H9 (cell line): ENCODE results near the gene B4GALNT1. TPM values are rescaled to one million over a fixed set of nuclear protein-coding genes. Genes with fewer than 3 reads are reported as not detected.

Experiments
- DNase-seq: peaks from one replicate; pipeline ENCODE4 v3.0.0-alpha.2; 2017
- H2AFZ ChIP-seq: one replicate; pipeline ENCODE4 v1.6.1; 2013; ENCODE audit warnings: mild to moderate bottlenecking, low read length, control low read depth, moderate library complexity
- H2AK5ac ChIP-seq: 2 replicates; pipeline ENCODE4 v1.6.1; 2013; ENCODE audit warnings: low read length, control low read depth, mixed read lengths; ENCODE audit not compliant: insufficient read length
- H2BK120ac ChIP-seq: one replicate; pipeline ENCODE4 v1.6.1; 2013; ENCODE audit warnings: low read depth, mild to moderate bottlenecking, low read length, control low read depth, inconsistent platforms; ENCODE audit not compliant: poor library complexity, severe bottlenecking
- H2BK12ac ChIP-seq: 2 replicates; pipeline ENCODE4 v1.6.1; 2013; ENCODE audit warnings: low read length, control low read depth, mixed read lengths, low read depth; ENCODE audit not compliant: insufficient read length
- H2BK15ac ChIP-seq: 2 replicates; pipeline ENCODE4 v1.6.1; 2013; ENCODE audit warnings: low read depth, low read length, control low read depth
- H2BK20ac ChIP-seq: one replicate; pipeline ENCODE4 v1.6.1; 2013; ENCODE audit warnings: low read depth, mild to moderate bottlenecking, low read length, control low read depth, inconsistent platforms; ENCODE audit not compliant: poor library complexity, severe bottlenecking
- H2BK5ac ChIP-seq: 2 replicates; pipeline ENCODE4 v1.6.1; 2013; ENCODE audit warnings: low read length, control low read depth, mixed read lengths; ENCODE audit not compliant: insufficient read length
- H3K14ac ChIP-seq: 2 replicates; pipeline ENCODE4 v1.6.1; 2013; ENCODE audit warnings: low read length, control low read depth; ENCODE audit not compliant: insufficient read depth
- H3K18ac ChIP-seq: 2 replicates; pipeline ENCODE4 v1.6.1; 2013; ENCODE audit warnings: low read depth, mild to moderate bottlenecking, mixed read lengths, low read length, control low read depth; ENCODE audit not compliant: insufficient read length
- H3K23ac ChIP-seq: 2 replicates; pipeline ENCODE4 v1.6.1; 2013; ENCODE audit warnings: low read length, control low read depth, mixed read lengths, low read depth; ENCODE audit not compliant: insufficient read length
- H3K23me2 ChIP-seq: 2 replicates; pipeline ENCODE4 v1.6.1; 2013; ENCODE audit warnings: low read depth, mild to moderate bottlenecking, mixed read lengths, low read length, control low read depth; ENCODE audit not compliant: insufficient read length, poor library complexity, severe bottlenecking
- H3K27ac ChIP-seq: 2 replicates; pipeline ENCODE4 v1.5.1; 2013; ENCODE audit warnings: low read length, control low read depth, mixed read lengths, low read depth; ENCODE audit not compliant: insufficient read length
- H3K27me3 ChIP-seq: 2 replicates; pipeline ENCODE4 v1.6.1; 2013; ENCODE audit warnings: low read length, control low read depth, inconsistent platforms; ENCODE audit not compliant: insufficient read depth
- H3K4ac ChIP-seq: 2 replicates; pipeline ENCODE4 v1.6.1; 2013; ENCODE audit warnings: low read depth, mild to moderate bottlenecking, control low read depth, inconsistent platforms, low read length, moderate library complexity
- H3K4me1 ChIP-seq: 2 replicates; pipeline ENCODE4 v1.6.1; 2013; ENCODE audit warnings: low read length, control low read depth, inconsistent platforms; ENCODE audit not compliant: insufficient read depth
- H3K4me2 ChIP-seq: 2 replicates; pipeline ENCODE4 v1.6.1; 2013; ENCODE audit warnings: low read length, control low read depth, mixed read lengths; ENCODE audit not compliant: insufficient read length, insufficient read depth
- H3K56ac ChIP-seq: 2 replicates; pipeline ENCODE4 v1.6.1; 2013; ENCODE audit warnings: low read depth, mild to moderate bottlenecking, mixed read lengths, low read length, control low read depth; ENCODE audit not compliant: insufficient read length
- H3K79me1 ChIP-seq: 2 replicates; pipeline ENCODE4 v1.6.1; 2013; ENCODE audit warnings: low read depth, mild to moderate bottlenecking, moderate library complexity, low read length, control low read depth, inconsistent platforms; ENCODE audit not compliant: insufficient read depth, poor library complexity, severe bottlenecking
- H3K79me2 ChIP-seq: 2 replicates; pipeline ENCODE4 v1.6.1; 2013; ENCODE audit warnings: low read length, control low read depth, inconsistent platforms; ENCODE audit not compliant: insufficient read depth
- H3K9ac ChIP-seq: 2 replicates; pipeline ENCODE4 v1.6.1; 2013; ENCODE audit warnings: low read length, control low read depth, mixed read lengths; ENCODE audit not compliant: insufficient read length; ENCODE audit errors: extremely low read depth
- H3K9me3 ChIP-seq: one replicate; pipeline ENCODE4 v1.6.1; 2013; ENCODE audit warnings: low read depth, low read length, inconsistent platforms; ENCODE audit not compliant: control insufficient read depth
- H3T11ph ChIP-seq: one replicate; pipeline ENCODE4 v1.6.1; 2013; ENCODE audit warnings: mild to moderate bottlenecking, low read length, control low read depth, inconsistent platforms
- H4K20me1 ChIP-seq: one replicate; pipeline ENCODE4 v1.6.1; 2013; ENCODE audit not compliant: control insufficient read depth, insufficient read length, insufficient read depth
- H4K5ac ChIP-seq: 2 replicates; pipeline ENCODE4 v1.6.1; 2013; ENCODE audit warnings: low read depth, mild to moderate bottlenecking, mixed read lengths, low read length, control low read depth; ENCODE audit not compliant: insufficient read length
- H4K8ac ChIP-seq: replicated peaks from 2 replicates; pipeline ENCODE4 v1.6.1; 2013; ENCODE audit warnings: low read length, control low read depth, mixed read lengths, low read depth; ENCODE audit not compliant: insufficient read length
- H4K91ac ChIP-seq: 2 replicates; pipeline ENCODE4 v1.6.1; 2013; ENCODE audit warnings: low read depth, mild to moderate bottlenecking, moderate library complexity, mixed read lengths, low read length, control low read depth; ENCODE audit not compliant: insufficient read length
- H3K27ac Mint-ChIP-seq, 3 experiments: 2 replicates in 2 of 3; 3 replicates in 1 of 3; pipeline ENCODE4 v1.8.0; 2020 to 2021; ENCODE audit warnings: mixed read lengths in 3 of 3, mild to moderate bottlenecking in 1 of 3, moderate library complexity in 1 of 3
- H3K27me3 Mint-ChIP-seq: 2 replicates; pipeline ENCODE4 v1.8.0; 2021; ENCODE audit warnings: low read depth, mild to moderate bottlenecking, moderate library complexity, mixed read lengths
- H3K36me3 Mint-ChIP-seq, 3 experiments: 2 replicates in 2 of 3; 3 replicates in 1 of 3; pipeline ENCODE4 v1.8.0; 2020 to 2021; ENCODE audit warnings: low read depth in 3 of 3, mixed read lengths in 3 of 3; ENCODE audit not compliant: insufficient read depth in 1 of 3
- H3K4me1 Mint-ChIP-seq, 2 experiments: 2 replicates each; pipeline ENCODE4 v1.8.0; 2020; ENCODE audit warnings: mixed read lengths in 2 of 2
- H3K4me3 Mint-ChIP-seq, 2 experiments: 2 replicates in 1 of 2; 3 replicates in 1 of 2; pipeline ENCODE4 v1.8.0; 2020 to 2021; ENCODE audit warnings: mild to moderate bottlenecking in 2 of 2, mixed read lengths in 2 of 2, moderate library complexity in 1 of 2
- H3K9me3 Mint-ChIP-seq, 2 experiments: 2 replicates in 1 of 2; 3 replicates in 1 of 2; pipeline ENCODE4 v1.8.0; 2020; ENCODE audit warnings: mild to moderate bottlenecking in 2 of 2, mixed read lengths in 2 of 2, moderate library complexity in 1 of 2
- WGBS: extraction: QIAGEN DNeasy Blood & Tissue Kit; methylation state at CpG from one replicate; pipeline ENCODE4 v1.1.7; 2013; ENCODE audit warnings: missing lambda C conversion rate, low lambda C conversion rate, mixed read lengths; ENCODE audit not compliant: insufficient read length; ENCODE audit errors: extremely low coverage; 5-methylcytosine and 5-hydroxymethylcytosine counted together
- total RNA-seq: library from RNA; stranded (reverse); gene quantifications from 2 replicates; pipeline ENCODE4 v1.2.1, GENCODE V29; 2021
- TF ChIP-seq, protein P1 (sequence below): fragments of 200-600 bp; sonication (generic); conservative IDR thresholded peaks from 3 replicates; pipeline ENCODE4 v1.8.0; 2021; ENCODE audit warnings: antibody characterized with exemption, mild to moderate bottlenecking

B4GALNT1 gene
- total RNA-seq, 1 experiment from 2014 or later, result 2.3 TPM

DNA sequence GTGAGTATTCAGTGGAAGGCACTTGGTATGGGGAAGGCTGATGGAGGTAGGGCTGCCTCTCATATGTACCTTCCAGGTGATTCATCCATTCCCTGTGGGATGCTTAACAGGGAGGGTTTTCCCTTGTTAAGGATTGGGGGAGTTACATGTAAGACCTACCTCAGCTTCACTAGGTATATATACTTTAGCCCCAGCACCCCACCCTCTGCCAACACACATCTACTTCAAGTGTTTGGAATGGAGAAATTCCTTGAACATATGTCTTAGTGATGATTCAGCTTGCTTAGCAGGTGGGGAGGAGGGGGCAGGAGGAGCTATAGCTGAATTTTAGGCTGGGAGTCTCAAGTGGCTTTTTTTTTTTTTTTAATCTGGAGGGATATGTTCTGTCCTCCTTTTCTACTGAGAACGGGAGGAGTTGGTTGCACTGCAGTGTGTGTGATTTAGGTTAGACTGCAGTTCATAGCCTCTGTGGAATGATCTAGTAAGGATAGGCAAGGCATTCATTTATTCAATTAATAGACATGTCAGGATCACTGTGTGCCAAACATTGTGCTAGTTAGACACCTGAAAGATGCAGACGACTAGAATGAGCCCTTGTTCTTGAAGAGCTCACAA, 40.3 kb downstream of the B4GALNT1 start:
- Mint-ChIP-seq H3K4me3 (peak overlapping the region; percentile 84 to 93), H3K27ac (no peak overlapping the region), H3K4me1 (peaks cover 15 to 20% of the 10 kb centered on the region in 2 experiments), H3K9me3 (no peaks in the 10 kb centered on the region), H3K27me3 (no peaks in the 10 kb centered on the region), H3K36me3 (peaks cover 2 to 27% (median 12%) of the 10 kb centered on the region in 3 experiments; a peak in 6 of 7 replicates)
- Histone ChIP-seq H2BK120ac (no peak overlapping the region), H3K23me2 (peaks cover 16% of the 10 kb centered on the region), H2AFZ (no peak overlapping the region), H3K4me2 (no peak overlapping the region), H2BK5ac (no peak overlapping the region), H3K27me3 (no peaks in the 10 kb centered on the region), H3K79me1 (peaks cover 8% of the 10 kb centered on the region), H4K20me1 (no peaks in the 10 kb centered on the region), H3K9me3 (no peaks in the 10 kb centered on the region), H3K79me2 (peaks cover 3% of the 10 kb centered on the region; the same call in 1 of the 2 replicates), H4K91ac (no peak overlapping the region), H4K5ac (no peak overlapping the region), H3K14ac (no peak overlapping the region), H3K9ac (no peak overlapping the region), H3K27ac (no peak overlapping the region), H3K56ac (no peak overlapping the region), H2BK15ac (no peak overlapping the region), H2BK20ac (no peak overlapping the region), H3K4ac (no peak overlapping the region), H2BK12ac (no peak overlapping the region), H3T11ph (no peak overlapping the region), H2AK5ac (no peak overlapping the region), H4K8ac (no peak overlapping the region), H3K23ac (no peak overlapping the region), H3K18ac (no peak overlapping the region), H3K4me1 (peaks cover 5% of the 10 kb centered on the region; the same call in 1 of the 2 replicates)
- TF ChIP-seq, protein P1, sequence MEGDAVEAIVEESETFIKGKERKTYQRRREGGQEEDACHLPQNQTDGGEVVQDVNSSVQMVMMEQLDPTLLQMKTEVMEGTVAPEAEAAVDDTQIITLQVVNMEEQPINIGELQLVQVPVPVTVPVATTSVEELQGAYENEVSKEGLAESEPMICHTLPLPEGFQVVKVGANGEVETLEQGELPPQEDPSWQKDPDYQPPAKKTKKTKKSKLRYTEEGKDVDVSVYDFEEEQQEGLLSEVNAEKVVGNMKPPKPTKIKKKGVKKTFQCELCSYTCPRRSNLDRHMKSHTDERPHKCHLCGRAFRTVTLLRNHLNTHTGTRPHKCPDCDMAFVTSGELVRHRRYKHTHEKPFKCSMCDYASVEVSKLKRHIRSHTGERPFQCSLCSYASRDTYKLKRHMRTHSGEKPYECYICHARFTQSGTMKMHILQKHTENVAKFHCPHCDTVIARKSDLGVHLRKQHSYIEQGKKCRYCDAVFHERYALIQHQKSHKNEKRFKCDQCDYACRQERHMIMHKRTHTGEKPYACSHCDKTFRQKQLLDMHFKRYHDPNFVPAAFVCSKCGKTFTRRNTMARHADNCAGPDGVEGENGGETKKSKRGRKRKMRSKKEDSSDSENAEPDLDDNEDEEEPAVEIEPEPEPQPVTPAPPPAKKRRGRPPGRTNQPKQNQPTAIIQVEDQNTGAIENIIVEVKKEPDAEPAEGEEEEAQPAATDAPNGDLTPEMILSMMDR, result no peak
- no peak for DNase-seq
- no CpG with 5 or more reads among the region's 2 CpGs for WGBS
